ENCODE data around the gene SRRM3. TPM values are rescaled to one million over a fixed set of nuclear protein-coding genes. Genes with fewer than 3 reads are reported as not detected.

Gene SRRM3
- total RNA-seq, 4 donors from 2014 or later: 1.6 to 4.1 (median 2.8) TPM

DNA sequence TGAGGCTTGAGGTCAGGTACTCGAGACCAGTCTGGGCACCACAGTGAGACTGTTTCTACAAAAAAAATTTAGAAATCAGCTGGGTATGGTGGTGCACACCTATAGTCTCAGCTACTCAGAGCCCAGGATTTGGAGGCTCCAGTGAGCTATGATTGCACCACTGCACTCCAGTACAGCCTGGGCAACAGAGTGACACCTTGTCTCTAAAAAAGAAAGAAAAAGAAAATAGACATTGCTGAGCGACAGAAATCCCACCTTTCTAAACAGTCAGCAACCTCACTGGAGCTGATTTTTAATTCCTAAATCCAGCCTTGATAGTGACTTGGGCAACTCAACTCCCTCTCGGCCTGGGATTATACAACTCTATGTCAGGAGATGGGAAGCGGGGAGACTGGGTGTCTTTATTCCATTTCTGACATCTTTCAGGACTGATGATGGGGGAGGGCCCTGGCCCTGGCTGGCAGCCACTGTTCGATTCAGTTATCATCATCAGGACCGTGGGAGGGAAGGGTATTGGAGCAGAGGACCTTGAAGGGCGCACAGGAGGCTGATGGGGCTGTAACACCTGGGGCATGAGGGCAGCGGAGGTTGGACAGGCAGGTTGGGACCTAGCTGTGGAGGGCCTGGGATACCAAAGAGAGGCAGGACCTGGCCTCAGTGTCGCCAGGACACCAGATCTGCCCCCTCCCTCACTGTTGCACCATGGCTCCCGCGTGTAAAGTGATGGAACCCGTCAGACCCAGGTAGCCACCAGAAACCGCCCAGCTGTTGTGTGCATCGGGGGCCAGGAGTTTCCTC, 115.5 kb downstream of the SRRM3 start:
- TF ChIP-seq EP300 (IDR thresholded peaks at IDR 0.05) (no peak), CTCF (IDR thresholded peaks at IDR 0.05) (no peak), POLR2AphosphoS5 (IDR thresholded peaks at IDR 0.05) (no peak), POLR2A (IDR thresholded peaks at IDR 0.05) (no peak)
- Histone ChIP-seq H3K9me3 (no peaks in the 10 kb centered on the region), H3K27ac (peak overlapping the region; percentile 48 to 94 (median 93)), H3K4me3 (peak overlapping the region; percentile 48 to 69), H3K4me1 (peaks cover 0 to 42% (median 9%) of the 10 kb centered on the region in 3 donors), H3K27me3 (no peaks in the 10 kb centered on the region), H3K36me3 (no peaks in the 10 kb centered on the region)
- WGBS, 2 donors (ENCODE audit: low coverage in 1 of 2): 63 to 94% methylated on average over 3 to 7 of the region's 14 CpGs
- peak; percentile 0 for ATAC-seq

DNA sequence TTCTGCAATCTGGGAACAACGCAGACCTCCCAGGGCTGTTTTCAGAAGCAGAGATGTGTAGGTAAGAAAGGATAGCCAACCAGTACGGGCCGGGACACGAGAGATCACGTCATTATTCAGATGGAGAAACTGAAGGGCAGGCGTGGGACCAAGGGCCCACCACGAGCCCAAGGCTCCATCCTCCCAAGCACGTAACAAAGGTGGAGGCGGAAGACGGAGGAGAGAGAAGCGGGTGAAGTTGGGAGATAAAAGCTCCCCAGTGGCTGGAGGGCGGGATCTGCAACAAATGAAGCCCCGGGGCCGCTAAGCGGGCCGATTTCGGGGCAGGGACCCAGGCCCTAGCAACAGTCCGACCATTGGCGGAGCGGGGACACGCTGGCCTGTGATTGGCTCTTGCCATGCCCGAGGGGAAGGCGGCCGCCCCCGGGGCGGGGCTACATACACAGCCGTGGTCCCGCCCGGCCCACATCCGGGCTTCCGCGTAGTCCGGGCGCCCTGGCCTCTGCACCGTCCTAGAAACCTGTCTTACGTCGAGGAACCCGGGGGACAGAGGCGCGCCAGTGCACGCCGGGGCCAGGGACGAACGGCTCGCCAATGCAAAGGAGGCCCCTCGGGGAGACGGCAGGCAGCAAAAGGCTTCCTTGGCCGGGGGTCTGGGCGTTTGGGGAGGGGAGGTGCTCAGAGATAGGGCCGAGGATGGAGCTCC, 116.2 kb downstream of the SRRM3 start:
- 0% methylated on average over 8 to 21 of the region's 50 CpGs for WGBS, 2 donors (ENCODE audit: low coverage in 1 of 2)
- ATAC-seq: peak; percentile 94
- TF ChIP-seq POLR2AphosphoS5 (IDR thresholded peaks at IDR 0.05): peak; percentile 82
- TF ChIP-seq POLR2A (IDR thresholded peaks at IDR 0.05): peak; percentile 66 to 81
- TF ChIP-seq EP300 (IDR thresholded peaks at IDR 0.05): no peak
- TF ChIP-seq CTCF (IDR thresholded peaks at IDR 0.05): no peak
- H3K9me3 ChIP-seq: no peaks in the 10 kb centered on the region
- peak overlapping the region; percentile 48 to 69 for H3K4me3 ChIP-seq
- H3K4me1 ChIP-seq: peaks cover 0 to 50% (median 14%) of the 10 kb centered on the region in 3 donors
- no peaks in the 10 kb centered on the region for H3K27me3 ChIP-seq
- no peaks in the 10 kb centered on the region for H3K36me3 ChIP-seq
- peak overlapping the region; percentile 67 to 94 (median 93) for H3K27ac ChIP-seq

- TF ChIP-seq EP300 (IDR thresholded peaks at IDR 0.05): no peak
- peak; percentile 76 for TF ChIP-seq POLR2AphosphoS5 (IDR thresholded peaks at IDR 0.05)
- peak in 3 of 4 experiments; percentile 34 to 63 (median 63) for TF ChIP-seq CTCF (IDR thresholded peaks at IDR 0.05)
- TF ChIP-seq POLR2A (IDR thresholded peaks at IDR 0.05): no peak
- Histone ChIP-seq H3K27me3 (no peaks in the 10 kb centered on the region), H3K4me1 (peaks cover 0 to 52% (median 16%) of the 10 kb centered on the region in 3 donors), H3K27ac (peak overlapping the region; percentile 67 to 94 (median 93)), H3K9me3 (no peaks in the 10 kb centered on the region), H3K36me3 (no peaks in the 10 kb centered on the region), H3K4me3 (peak overlapping the region; percentile 48 to 69)
- WGBS, 2 donors (ENCODE audit: low coverage in 1 of 2): 9 to 11% methylated on average over 6 to 12 of the region's 25 CpGs
- peak; percentile 58 for ATAC-seq
These were observed 117.0 kb downstream of the SRRM3 start for GRCh38 chr7:76318488-76319353.

GRCh38 chr7:76325092-76325491, 123.4 kb downstream of the SRRM3 start:
- H3K27ac ChIP-seq: peak overlapping the region in 1 of 4 donors; percentile 10

More at GRCh38 chr7:76325092-76325491, 123.4 kb downstream of the SRRM3 start:
- Histone ChIP-seq H3K36me3 (peaks cover 0 to 39% of the 10 kb centered on the region in 2 donors), H3K4me1 (peaks cover 0 to 57% (median 7%) of the 10 kb centered on the region in 3 donors), H3K9me3 (no peaks in the 10 kb centered on the region), H3K27me3 (no peaks in the 10 kb centered on the region), H3K4me3 (no peak overlapping the region)
- WGBS, 2 donors (ENCODE audit: low coverage in 1 of 2): 91 to 92% methylated on average over 4 to 9 of the region's 11 CpGs
- ATAC-seq: no peak
- TF ChIP-seq POLR2A (IDR thresholded peaks at IDR 0.05) (no peak), EP300 (IDR thresholded peaks at IDR 0.05) (no peak), POLR2AphosphoS5 (IDR thresholded peaks at IDR 0.05) (no peak), CTCF (IDR thresholded peaks at IDR 0.05) (no peak)

Data from gastroesophageal sphincter (tissue), 4 donors.